ENCODE data around the gene TJP3.
"Not testable (repeated sequence)": the region's sequence is repeated elsewhere in the genome, so short reads cannot be mapped to it uniquely, and the experiment has no call there.

Gene TJP3, protein sequence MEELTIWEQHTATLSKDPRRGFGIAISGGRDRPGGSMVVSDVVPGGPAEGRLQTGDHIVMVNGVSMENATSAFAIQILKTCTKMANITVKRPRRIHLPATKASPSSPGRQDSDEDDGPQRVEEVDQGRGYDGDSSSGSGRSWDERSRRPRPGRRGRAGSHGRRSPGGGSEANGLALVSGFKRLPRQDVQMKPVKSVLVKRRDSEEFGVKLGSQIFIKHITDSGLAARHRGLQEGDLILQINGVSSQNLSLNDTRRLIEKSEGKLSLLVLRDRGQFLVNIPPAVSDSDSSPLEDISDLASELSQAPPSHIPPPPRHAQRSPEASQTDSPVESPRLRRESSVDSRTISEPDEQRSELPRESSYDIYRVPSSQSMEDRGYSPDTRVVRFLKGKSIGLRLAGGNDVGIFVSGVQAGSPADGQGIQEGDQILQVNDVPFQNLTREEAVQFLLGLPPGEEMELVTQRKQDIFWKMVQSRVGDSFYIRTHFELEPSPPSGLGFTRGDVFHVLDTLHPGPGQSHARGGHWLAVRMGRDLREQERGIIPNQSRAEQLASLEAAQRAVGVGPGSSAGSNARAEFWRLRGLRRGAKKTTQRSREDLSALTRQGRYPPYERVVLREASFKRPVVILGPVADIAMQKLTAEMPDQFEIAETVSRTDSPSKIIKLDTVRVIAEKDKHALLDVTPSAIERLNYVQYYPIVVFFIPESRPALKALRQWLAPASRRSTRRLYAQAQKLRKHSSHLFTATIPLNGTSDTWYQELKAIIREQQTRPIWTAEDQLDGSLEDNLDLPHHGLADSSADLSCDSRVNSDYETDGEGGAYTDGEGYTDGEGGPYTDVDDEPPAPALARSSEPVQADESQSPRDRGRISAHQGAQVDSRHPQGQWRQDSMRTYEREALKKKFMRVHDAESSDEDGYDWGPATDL

DNA sequence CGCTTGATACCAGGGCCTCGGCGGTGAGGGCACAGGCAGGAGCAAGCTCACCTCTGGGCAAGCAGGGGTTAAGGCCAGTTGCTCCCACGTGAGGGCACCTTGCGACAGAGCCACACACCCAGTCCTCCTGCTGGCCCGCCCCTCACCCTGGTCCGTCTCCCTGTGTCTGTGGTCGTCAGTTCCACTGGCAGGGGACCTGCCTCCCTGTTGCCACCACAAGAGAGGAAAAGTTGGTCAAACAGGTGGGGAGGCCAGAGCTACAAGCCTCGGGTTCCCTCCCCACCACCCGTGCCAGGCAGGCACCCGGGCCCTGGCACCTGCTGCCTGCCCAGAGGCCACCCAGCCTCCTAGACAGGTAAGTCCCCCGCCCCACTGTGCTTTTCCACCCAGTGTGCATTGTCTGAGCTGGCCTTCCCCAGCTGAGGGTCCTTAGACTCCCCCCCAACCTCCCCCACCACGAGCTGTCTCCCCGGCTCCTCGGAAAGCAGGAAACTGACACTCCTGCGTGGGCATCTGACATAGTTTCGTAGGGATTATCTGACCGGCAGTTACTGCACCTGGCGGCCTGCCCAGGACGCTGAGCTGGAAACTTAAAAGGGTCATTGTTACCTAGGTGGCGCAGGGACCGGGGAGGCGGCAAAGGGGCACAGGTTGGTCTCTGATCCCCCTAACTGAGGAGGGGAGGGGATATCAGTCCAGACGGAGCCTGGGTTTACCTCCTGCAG is at the start of gene TJP3:
TJP3 (plus strand) TSS at position 178 of the 725 bp plus-strand sequence. CDS start 20,049 bp downstream, outside the sequence.
- DNase-seq (ENCODE audit: low read depth in 3 of 3, low spot score in 1 of 3), result no peak

DNA sequence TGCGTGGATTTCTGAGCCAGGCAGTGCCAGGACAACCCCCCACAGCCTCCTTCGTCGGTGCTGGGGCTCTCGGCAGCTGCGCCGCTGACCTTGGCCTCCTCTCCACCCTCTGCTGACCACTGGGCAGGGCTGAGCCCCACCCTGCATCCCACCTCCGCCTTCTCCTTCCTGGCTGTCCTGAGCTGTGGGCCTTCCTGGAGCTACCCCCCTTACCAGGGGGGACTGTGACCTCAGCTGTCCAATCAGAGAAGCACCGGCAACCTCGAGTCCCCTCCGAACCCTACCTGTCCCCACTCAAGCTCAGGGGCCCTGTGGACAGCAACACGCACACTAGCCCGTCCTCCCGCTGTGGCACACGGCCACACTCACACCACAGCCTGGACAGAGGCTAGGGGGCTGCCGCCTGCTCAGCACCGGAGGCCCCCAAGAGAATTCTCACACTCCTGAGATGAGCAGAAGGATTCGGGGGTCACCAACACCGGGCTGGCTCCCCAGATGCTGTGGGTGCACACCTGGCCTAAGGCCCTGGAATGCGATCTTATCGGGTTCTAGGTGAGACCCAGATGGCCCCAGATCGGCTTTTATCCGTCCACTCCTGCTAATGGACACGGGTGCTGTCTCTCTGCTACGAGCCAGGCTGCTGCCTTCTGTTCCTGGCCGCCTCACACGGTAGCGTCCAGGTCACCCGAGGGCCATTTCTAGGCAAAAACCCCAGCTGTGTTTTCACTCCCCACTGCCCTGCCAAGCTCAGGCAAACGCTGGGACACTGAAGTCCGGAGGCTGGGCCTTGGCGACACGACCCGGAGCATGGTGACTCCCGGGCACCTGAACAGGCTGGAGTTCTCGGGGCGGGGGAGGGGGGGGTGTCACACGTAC is 49.1 kb upstream of the TJP3 start:
- no peak for DNase-seq (ENCODE audit: low read depth in 3 of 3, low spot score in 1 of 3)

DNA sequence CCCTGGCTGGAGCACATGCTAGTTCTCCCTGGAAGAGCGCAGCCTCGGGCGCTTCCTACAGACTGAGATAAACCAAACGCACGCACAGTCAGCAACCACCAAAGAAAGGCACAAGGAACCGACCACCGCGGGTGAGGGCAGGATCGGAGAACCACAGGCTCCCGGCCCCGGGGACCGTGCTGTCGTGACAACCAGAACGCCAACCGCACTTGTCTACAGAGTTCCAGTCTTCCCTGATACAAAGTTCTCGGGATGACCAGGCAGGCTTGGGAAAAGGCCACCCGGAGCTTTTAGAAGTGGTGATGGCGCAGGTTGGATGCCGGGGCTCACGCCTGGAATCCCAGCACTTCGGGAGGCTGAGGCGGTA is 48.5 kb upstream of the TJP3 start:
- DNase-seq (ENCODE audit: low read depth in 3 of 3, low spot score in 1 of 3), result no peak

DNA sequence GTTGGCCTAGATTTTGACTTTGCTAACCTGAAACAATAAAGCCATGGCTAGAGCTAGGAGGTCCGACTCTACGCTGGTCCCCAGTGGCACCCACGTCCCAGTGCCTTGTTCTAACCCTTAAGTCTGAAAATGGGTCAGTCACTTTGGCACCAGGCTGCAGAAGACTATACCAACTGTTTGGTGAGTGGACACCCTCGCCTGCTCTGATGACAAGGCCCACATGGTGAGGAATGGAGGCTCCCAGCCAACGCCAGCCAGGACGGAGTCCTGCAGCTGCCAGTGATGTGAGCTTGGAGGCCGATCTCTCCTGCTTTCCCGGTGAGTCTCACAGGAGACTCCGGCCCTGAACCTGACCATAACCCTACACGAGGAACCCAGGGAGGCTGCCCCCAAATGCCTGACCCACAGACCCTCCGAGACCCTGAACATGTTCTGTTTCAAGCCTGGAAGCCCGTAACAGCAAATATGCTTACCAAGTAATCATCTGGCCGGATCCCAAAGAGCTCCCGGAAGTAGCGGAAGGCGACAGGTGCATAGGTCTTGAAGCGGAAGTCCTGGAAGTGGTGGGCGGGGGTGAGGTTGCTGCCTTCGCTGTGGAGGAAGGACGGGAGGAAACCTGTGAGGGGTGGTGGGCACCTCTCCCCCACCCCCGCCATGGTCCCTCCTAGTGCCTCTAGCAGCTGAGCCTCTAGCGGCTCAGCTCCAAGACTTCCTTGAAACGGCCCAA is 47.5 kb upstream of the TJP3 start:
- DNase-seq (ENCODE audit: low read depth in 3 of 3, low spot score in 1 of 3), result no peak

DNA sequence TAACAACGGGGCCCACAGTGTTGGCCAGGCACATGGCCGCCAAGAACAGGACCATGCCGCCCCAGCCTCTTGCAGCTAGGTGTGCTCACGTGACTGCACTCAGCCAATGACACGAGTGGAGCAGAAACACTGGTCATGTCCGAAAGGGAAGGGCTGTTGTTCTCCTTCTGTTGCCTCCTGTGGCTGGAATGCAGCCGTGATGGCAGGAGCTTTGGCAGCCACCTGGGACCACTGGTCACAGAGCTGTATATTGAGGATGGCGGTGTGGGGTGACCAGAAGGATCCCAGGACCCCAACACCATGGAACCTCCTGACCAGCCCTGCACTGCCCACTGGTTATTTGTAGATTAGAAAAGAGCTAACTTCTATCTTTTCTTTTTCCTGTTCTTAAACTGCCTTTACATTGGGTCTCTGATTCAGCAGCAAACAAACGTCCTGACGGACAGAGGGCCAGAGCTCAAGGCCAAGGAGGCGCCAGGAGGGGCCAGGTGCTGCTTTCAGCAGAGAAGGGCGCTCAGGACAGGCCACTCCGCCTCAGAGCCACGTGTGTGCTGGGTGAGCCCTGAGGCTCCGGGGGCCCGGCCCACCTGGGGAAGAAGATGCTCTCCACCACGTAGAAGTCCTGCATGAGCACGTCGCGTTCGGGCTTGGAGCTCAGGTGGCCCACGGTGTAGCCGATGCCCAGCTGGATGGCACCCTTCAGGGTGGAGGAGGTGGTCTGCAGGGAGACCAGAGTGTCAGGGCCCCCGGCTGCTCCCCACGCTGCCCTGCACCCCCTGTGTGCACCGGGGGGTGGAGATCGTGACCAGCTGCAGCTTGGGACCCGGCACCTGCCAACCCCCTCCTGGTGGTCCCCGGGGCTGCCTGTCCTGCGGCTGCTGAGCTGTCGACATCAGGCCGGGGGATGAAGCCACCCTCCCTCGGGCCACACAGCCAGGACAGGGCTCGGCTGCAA is 46.6 kb upstream of the TJP3 start:
- no peak for DNase-seq (ENCODE audit: low read depth in 3 of 3, low spot score in 1 of 3)

DNA sequence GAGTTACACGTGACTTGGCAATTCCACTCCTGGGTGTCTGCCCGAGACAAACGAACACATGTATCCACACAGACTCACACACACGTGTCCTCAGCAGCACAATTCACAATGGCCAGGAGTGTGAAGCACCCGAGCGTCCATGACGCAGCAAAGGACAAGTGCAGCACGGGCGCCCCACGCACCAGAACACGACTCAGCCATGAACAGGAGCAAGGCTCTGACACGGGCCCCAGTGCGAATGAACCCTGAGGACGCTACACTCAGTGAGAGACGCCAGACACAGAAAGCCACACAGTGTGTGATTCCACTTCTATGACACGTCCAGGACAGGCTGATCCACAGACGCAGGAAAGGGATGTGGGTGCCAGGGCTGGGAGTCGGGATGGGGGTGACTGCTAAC is 44.3 kb upstream of the TJP3 start:
- DNase-seq (ENCODE audit: low read depth in 3 of 3, low spot score in 1 of 3), result no peak

DNA sequence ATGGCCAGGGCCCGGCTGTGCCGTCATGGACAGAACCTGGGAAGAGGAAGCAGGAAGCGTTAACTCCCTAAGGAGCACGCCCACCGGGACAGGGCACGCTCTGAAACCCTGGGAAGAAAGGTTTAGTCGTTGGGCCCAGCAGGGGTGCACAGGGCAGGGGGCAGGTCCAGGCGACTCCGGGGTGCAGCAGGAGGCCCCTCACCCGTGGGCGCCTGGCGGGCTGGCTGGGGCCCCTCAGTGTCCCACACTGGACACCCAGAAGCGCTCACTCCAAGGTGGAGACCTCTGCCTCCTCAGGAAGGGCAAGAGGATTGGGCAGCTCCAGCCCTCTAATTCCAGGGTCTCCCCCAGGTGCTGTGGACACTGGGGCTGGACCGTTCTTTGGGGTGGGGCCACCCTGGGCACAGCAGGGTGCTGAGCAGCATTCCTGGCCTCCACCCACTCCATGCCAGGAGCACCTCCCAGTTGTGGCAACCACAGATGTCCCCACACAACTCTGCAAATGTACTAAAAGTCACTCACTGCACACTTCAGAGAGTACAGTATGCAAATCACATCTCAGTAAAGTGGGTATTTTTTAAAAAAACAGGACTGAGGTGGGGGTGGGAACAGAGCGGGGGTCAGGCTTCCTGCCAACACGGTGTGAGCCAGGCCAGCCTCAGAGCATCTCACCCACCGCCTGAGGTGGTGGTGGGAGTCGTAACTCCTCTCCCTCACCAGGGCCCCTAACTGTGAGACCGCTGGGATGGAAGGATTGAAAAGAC is 43.1 kb upstream of the TJP3 start:
- DNase-seq (ENCODE audit: low read depth in 3 of 3, low spot score in 1 of 3), result no peak

DNA sequence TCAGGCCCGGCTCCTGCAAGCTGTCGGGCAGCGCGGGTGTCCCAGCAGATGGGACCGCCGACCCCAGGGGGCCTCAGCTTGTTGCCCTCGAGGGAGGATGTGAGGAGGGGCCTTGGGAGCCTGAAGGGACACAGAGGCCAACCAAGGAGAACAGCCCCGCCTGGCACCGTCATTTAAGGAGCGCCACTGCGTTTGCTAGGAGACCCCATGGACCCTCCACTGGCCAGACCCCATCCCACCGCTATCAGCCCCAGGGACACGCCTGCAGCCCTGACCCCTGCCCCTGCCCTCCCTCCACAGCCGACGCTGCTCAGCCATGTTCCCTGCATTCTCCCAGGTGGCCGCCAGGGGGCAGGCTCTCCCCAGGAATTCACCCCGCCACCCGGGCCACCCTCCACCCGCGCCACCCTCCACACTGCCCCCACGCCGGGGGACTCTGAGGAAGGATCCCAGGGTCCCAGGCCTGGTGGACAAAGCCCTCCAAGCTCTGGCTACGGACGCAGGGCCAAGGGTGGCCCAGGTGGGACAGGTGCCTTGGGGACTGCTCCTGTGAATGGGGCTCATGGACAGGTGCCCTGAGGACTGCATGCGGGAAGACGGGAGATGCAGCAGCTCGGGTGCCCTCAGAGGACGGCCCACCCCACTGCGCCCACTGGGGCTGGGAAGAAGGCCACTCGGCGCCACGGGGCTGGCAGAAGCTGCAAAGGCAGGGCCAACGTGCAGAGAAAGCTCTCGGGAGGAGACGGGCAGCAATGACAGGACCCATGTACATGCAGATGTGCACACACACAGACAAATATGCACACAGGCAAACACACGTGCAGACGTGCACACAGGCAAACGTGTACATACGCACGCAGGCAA is 42.3 kb upstream of the TJP3 start:
- DNase-seq (ENCODE audit: low read depth in 3 of 3, low spot score in 1 of 3), result peak; percentile 27 to 78 (median 68)

DNA sequence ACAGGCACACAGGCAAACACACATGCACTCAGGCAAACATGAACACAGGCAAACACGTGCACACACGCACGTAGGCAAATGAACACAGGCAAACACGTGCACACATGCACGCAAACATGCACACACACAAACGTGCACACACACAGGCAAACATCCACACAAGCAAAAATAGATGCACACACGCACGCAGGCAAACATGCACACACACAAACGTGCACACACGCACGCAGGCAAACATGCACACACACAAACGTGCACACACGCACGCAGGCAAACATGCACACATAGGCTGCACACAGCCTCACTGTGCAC is 41.7 kb upstream of the TJP3 start:
- DNase-seq (ENCODE audit: low read depth in 3 of 3, low spot score in 1 of 3), result not testable (repeated sequence)

DNA sequence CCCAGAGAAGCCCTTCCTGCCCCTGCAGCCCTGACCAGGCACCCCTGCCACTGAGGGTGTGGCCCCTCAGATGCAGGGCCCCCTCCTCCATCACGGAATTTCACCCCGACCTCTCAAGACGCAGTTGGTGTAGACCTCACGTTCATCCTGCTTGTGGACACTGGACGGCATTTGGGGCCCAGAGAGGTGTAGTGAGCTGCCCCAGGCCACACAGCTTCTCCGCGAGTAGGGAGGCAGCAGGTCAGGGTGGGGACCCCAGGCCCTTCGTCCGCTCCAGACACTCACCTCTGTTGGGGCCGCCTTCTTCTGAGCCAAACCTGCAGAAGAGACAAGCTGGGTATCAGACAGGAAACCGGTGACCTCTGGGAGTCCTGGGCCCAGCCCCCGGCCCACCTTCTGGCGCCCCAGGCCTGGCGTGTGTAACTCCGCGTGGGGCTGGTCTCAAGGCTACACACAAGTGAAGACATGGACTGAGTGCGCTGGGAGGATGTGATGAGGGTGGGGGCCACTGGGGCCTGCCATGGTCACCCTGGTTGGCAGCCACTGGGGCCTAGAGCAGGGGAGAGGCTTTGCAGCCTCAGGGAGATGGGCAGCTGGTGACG is 41.0 kb upstream of the TJP3 start:
- no peak for DNase-seq (ENCODE audit: low read depth in 3 of 3, low spot score in 1 of 3)

DNA sequence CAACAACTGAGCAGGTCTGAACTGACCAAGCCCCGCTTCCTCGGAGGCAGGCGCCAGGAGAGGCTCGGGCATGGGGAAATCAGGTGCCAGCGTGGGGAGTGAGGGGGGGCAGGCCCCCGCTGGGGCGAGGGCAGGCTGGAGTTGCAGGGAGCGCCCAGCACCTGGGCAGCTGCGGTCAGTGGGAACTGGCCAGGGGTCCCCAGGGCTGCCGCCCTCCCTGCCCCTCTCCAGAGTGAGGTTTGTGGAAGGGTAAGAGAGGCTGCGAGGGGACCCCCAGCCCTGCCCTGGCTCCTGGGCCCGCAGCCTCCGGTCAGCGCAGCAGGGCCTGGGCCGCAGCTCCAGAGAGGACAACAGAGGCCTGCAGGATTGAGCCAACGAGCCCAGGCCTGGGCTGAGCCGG is 40.4 kb upstream of the TJP3 start:
- DNase-seq (ENCODE audit: low read depth in 3 of 3, low spot score in 1 of 3), result no peak

DNA sequence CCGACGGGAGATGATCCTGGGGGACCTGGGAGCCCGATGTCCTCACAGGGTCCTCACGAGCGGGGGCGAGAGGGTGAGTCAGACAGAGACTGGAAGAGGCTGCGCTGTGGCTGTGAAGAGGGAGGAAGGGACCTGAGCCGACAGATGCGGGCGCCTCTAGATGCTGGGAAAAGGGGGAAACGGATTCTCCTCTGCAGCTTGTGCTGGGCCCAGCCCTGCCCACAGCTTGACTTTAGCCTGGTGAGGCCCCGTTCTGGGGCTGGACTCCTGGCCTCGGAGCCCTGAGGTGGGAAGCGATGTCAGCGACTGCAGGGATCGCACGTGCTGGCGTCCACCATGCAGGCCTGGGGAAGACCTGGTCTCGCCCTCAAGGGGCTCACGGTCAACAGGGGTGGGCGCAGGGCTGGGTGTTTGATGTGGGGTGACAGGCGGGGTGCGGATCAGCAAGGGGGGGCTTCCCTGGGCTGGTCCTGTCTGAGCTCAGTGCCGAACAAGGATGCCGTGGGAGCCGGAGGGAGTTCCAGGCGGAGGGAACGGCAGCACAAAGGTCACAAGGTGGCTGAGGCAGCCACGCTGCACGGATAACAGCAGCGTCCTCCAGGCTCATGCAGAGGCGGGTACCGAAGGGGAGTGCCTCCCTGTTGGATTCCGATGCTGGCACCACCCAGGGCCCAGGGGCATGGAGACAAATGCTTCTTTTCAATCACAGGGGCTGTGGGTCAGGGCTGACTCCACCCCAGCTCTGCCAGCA is 39.7 kb upstream of the TJP3 start:
- no peak for DNase-seq (ENCODE audit: low read depth in 3 of 3, low spot score in 1 of 3)

DNA sequence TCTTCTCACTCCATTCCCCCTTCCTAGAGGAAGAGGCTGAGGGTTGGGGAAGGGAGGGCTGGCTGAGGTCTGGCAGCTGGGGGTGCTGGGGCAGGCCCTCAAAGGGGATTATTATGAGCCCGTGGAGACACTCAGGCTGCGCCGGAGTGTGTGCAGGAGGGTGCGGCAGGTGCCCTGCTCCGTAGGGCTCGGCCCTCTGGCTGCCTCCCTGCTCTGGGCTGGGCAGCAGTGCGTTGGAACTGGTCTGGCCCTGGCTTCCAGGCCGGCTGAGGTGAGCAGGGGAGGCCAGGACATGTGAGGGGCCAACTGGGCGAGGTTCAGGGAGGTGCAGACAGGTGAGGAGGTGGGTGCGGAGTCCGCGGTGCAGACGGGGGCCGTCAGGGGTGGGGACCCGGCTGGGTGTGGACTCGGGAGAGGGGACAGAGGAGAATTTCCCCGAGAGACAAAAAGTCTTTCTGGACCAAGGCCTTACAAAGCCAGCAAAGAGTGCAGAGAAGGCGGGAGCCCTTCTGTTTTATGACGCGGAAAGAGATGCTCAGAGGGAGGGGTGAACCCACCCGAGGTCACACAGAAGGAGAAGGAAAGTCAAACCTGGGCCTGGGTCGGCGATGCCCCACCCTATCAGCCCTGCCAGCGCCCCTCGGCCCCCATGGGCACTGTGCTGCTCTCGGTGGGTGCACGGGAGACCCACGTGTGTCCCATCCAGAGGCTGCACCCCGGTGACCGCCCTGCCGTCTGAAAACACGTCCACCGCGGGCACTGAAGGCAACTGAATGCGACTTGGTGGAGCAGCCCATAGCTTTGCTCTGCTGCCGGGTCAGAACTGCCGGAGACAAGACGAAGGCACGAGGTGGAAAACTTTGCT is 38.9 kb upstream of the TJP3 start:
- no peak for DNase-seq (ENCODE audit: low read depth in 3 of 3, low spot score in 1 of 3)

DNA sequence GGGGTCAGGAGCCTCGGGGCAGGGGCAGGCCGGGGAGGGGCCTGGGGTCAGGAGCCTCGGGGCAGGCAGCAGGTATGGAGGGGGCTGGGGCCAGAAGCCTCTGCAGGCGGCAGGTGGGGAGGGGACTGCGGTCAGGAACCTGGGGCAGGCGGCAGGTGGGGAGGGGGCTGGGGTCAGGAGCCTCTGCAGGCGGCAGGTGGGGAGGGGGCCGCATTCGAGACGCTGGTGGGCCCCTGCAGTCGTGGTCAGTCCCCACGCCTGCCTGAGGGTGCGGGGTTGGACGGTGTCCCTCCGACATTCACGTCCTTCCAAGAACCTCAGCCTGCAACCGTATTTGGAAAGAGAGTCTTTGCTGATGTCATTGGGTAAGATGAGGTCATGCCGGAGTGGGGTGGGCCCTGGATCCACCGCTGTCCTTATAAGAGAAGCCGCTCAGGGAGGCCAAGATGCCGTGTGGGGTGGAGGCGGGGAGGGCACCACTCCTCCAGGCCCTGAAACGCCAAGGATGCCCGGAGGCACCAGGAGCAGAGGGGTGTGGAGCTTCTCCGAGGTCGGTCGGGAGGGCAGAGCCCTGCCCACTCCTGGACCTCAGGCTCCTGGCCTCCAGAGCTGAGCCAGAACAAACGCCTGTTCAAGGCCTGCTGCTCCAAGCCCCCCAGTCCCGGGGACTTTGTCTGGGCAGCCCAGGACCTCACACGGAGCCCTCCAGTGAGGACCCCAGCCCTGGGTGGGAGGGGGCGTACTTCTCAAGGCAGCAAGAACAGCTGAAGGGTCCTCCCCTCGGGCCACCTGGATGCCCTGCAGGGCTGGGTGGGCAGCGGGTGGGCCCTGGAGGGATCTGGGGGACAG is 38.0 kb upstream of the TJP3 start:
- DNase-seq (ENCODE audit: low read depth in 3 of 3, low spot score in 1 of 3), result no peak

Data from stimulated activated CD4-positive, alpha-beta T cell treated with anti-CD3 and anti-CD28 coated beads, TNF-alpha, amount 100 ng/mL, for 1 hour (primary cell).